ENCODE data around the gene LRRC19. TPM values are rescaled to one million over a fixed set of nuclear protein-coding genes. Genes with fewer than 3 reads are reported as not detected.

LRRC19 gene
- total RNA-seq (2021) (not detected in 2 replicates), Bru-seq, nascent RNA (not detected), BruChase-seq, experiment 1, labeled RNA remaining after a 2-hour chase (not detected), BruChase-seq, experiment 2, labeled RNA remaining after a 6-hour chase (not detected)
- long read RNA-seq = 0 reads

GRCh38 chr9:27005491-27005890 lies at the start of gene LRRC19:
TSS of gene LRRC19 (minus strand) at chr9:27005672. CDS start at chr9:26999694, 5,978 bp downstream.
- H3K27ac ChIP-seq (ENCODE audit: low read depth, low read length, poor library complexity, severe bottlenecking) = no peak within 1 kb of the TSS
- H3K36me3 ChIP-seq (ENCODE audit: insufficient read depth, low read length, poor library complexity, severe bottlenecking) = no peaks in the 10 kb centered on the region
- POLR2A ChIA-PET (ENCODE audit: low non-redundant PET) = no interaction called here
- H3K9me3 ChIP-seq (ENCODE audit: low read depth, low read length, poor library complexity, severe bottlenecking) = no peaks in the 10 kb centered on the region
- no peaks in the 10 kb centered on the region for H3K4me1 ChIP-seq (ENCODE audit: insufficient read depth, low read length, poor library complexity, severe bottlenecking)
- BruUV-seq (replicated peaks) = no TSS peak
- no peak within 1 kb of the TSS for H3K4me3 ChIP-seq (ENCODE audit: low read depth, low read length, poor library complexity, severe bottlenecking)
- DNase-seq (ENCODE audit: low spot score) = no peak
- TF ChIP-seq EZH2 (IDR thresholded peaks at IDR 0.05; ENCODE audit: borderline replicate concordance, low read depth, low read length, poor library complexity, severe bottlenecking) = no peak
- no peak for TF ChIP-seq CTCF (conservative IDR thresholded peaks at IDR 0.05; ENCODE audit: low read depth, low read length)
- H3K27me3 ChIP-seq (replicated peaks; ENCODE audit: insufficient read depth, low read depth, low read length, poor library complexity) = no peaks in the 10 kb centered on the region
- intact Hi-C loops (cut with micrococcal nuclease; ENCODE audit: unreplicated experiment) = no loop called here
- CTCF ChIA-PET = no interaction called here

GRCh38 chr9:27054841-27055240 lies 49.4 kb upstream of the LRRC19 start:
- H3K4me3 ChIP-seq (ENCODE audit: low read depth, low read length, poor library complexity, severe bottlenecking) = no peak overlapping the region
- peaks cover 6% of the 10 kb centered on the region for H3K4me1 ChIP-seq (ENCODE audit: insufficient read depth, low read length, poor library complexity, severe bottlenecking)
- H3K27me3 ChIP-seq (replicated peaks; ENCODE audit: insufficient read depth, low read depth, low read length, poor library complexity) = no peaks in the 10 kb centered on the region
- ChIA-PET CTCF (no interaction called here), POLR2A (ENCODE audit: low non-redundant PET) (no interaction called here)
- H3K27ac ChIP-seq (ENCODE audit: low read depth, low read length, poor library complexity, severe bottlenecking) = no peak overlapping the region
- no peaks in the 10 kb centered on the region for H3K9me3 ChIP-seq (ENCODE audit: low read depth, low read length, poor library complexity, severe bottlenecking)
- TF ChIP-seq EZH2 (IDR thresholded peaks at IDR 0.05; ENCODE audit: borderline replicate concordance, low read depth, low read length, poor library complexity, severe bottlenecking) = no peak
- no peak for TF ChIP-seq CTCF (conservative IDR thresholded peaks at IDR 0.05; ENCODE audit: low read depth, low read length)
- H3K36me3 ChIP-seq (ENCODE audit: insufficient read depth, low read length, poor library complexity, severe bottlenecking) = no peaks in the 10 kb centered on the region
- intact Hi-C loops (cut with micrococcal nuclease; ENCODE audit: unreplicated experiment) = no loop called here
- no peak for DNase-seq (ENCODE audit: low spot score)
- BruUV-seq (replicated peaks) = no TSS peak

- TF ChIP-seq EZH2 (IDR thresholded peaks at IDR 0.05; ENCODE audit: borderline replicate concordance, low read depth, low read length, poor library complexity, severe bottlenecking) = no peak
- no peak for TF ChIP-seq CTCF (conservative IDR thresholded peaks at IDR 0.05; ENCODE audit: low read depth, low read length)
- no TSS peak for BruUV-seq (replicated peaks)
- no peaks in the 10 kb centered on the region for H3K36me3 ChIP-seq (ENCODE audit: insufficient read depth, low read length, poor library complexity, severe bottlenecking)
- no peaks in the 10 kb centered on the region for H3K4me1 ChIP-seq (ENCODE audit: insufficient read depth, low read length, poor library complexity, severe bottlenecking)
- DNase-seq (ENCODE audit: low spot score) = no peak
- intact Hi-C loops (cut with micrococcal nuclease; ENCODE audit: unreplicated experiment) = no loop called here
- H3K27me3 ChIP-seq (replicated peaks; ENCODE audit: insufficient read depth, low read depth, low read length, poor library complexity) = no peaks in the 10 kb centered on the region
- POLR2A ChIA-PET (ENCODE audit: low non-redundant PET) = no interaction called here
- no peak overlapping the region for H3K4me3 ChIP-seq (ENCODE audit: low read depth, low read length, poor library complexity, severe bottlenecking)
- CTCF ChIA-PET = no interaction called here
- no peaks in the 10 kb centered on the region for H3K9me3 ChIP-seq (ENCODE audit: low read depth, low read length, poor library complexity, severe bottlenecking)
- no peak overlapping the region for H3K27ac ChIP-seq (ENCODE audit: low read depth, low read length, poor library complexity, severe bottlenecking)
Measured at GRCh38 chr9:27054125-27054524, 48.7 kb upstream of the LRRC19 start.
